Loucy (cell line): Measurements from ENCODE around the gene ADCY5.

Experiments
- H2AFZ ChIP-seq: fragments of 200-600 bp; sonication (generic); 2 replicates; pipeline ENCODE4 v1.6.0; 2016; ENCODE audit warnings: antibody characterized with exemption, mild to moderate bottlenecking, low read length, moderate library complexity
- H3F3A ChIP-seq: fragments of 200-600 bp; 2 replicates; pipeline ENCODE4 v1.6.0; 2016; ENCODE audit warnings: antibody characterized with exemption, low read depth, mild to moderate bottlenecking
- H3K27me3 ChIP-seq: fragments of 200-600 bp; sonication (generic); 2 replicates; pipeline ENCODE4 v1.6.1; 2014; ENCODE audit warnings: low read length, mild to moderate bottlenecking; ENCODE audit not compliant: insufficient read depth, poor library complexity, severe bottlenecking
- H3K36me3 ChIP-seq: fragments of 200-600 bp; sonication (generic); 2 replicates; pipeline ENCODE4 v1.6.1; 2016; ENCODE audit warnings: low read length; ENCODE audit not compliant: insufficient read depth
- H3K4me1 ChIP-seq: fragments of 200-600 bp; sonication (generic); 2 replicates; pipeline ENCODE4 v1.5.1; 2014; ENCODE audit warnings: low read length, mild to moderate bottlenecking; ENCODE audit not compliant: insufficient read depth, poor library complexity, severe bottlenecking
- H3K4me2 ChIP-seq: fragments of 200-600 bp; sonication (generic); 2 replicates; pipeline ENCODE4 v1.6.0; 2014; ENCODE audit warnings: antibody characterized with exemption, low read length, low read depth, mild to moderate bottlenecking; ENCODE audit not compliant: poor library complexity, severe bottlenecking
- H3K4me3 ChIP-seq: fragments of 200-600 bp; sonication (generic); 2 replicates; pipeline ENCODE4 v1.5.1; 2014; ENCODE audit warnings: low read length, mild to moderate bottlenecking, mixed read lengths; ENCODE audit not compliant: poor library complexity, severe bottlenecking
- H3K79me2 ChIP-seq: fragments of 200-600 bp; sonication (generic); 2 replicates; pipeline ENCODE4 v1.6.1; 2014; ENCODE audit warnings: low read length; ENCODE audit not compliant: insufficient read depth
- H3K9ac ChIP-seq: fragments of 200-600 bp; sonication (generic); 2 replicates; pipeline ENCODE4 v1.6.0; 2014; ENCODE audit warnings: mild to moderate bottlenecking, low read depth, low read length, moderate library complexity; ENCODE audit not compliant: poor library complexity, severe bottlenecking
- H3K9me2 ChIP-seq: fragments of 200-600 bp; sonication (generic); replicated peaks from 2 replicates; pipeline ENCODE4 v1.6.1; 2016; ENCODE audit warnings: low read depth, low read length, mixed read lengths
- H3K9me3 ChIP-seq: fragments of 200-600 bp; sonication (generic); 2 replicates; pipeline ENCODE4 v1.6.1; 2014; ENCODE audit warnings: mild to moderate bottlenecking, antibody characterized with exemption, low read length, low read depth; ENCODE audit not compliant: insufficient read depth
- H4K20me1 ChIP-seq: fragments of 200-600 bp; sonication (generic); 2 replicates; pipeline ENCODE4 v1.6.0; 2014; ENCODE audit warnings: antibody characterized with exemption, low read length, mild to moderate bottlenecking; ENCODE audit not compliant: insufficient read depth, poor library complexity, severe bottlenecking
- EZH2phosphoT487 ChIP-seq: fragments of 200-600 bp; IDR thresholded peaks from 2 replicates; pipeline ENCODE4 v1.6.1; 2018; ENCODE audit warnings: antibody characterized with exemption, mild to moderate bottlenecking, moderate library complexity, borderline replicate concordance
- TF ChIP-seq, protein P1 (sequence below): fragments of 200-600 bp; sonication (generic); conservative IDR thresholded peaks from 2 replicates; pipeline ENCODE4 v1.5.1; 2014; ENCODE audit warnings: mild to moderate bottlenecking, antibody characterized with exemption, low read length

Gene ADCY5

DNA sequence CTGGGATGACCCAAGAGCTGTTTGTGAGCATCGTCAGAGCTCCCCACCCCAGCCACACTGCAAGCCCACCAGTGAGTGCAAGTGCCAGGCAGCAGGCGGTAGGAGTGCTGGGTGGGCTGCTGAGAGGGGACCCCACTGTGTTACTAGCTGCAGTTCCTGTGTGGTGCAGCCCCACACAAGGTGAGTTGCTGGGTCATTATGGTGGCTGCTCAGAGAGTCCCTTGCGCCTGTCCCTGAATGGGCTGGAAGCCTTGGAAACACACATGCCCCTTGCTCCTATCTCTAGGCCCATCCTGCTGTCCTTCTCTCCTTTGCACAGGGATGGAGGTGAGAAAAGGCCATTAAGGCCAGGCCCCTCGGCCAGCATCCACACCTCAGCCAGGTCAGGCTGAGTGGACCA, 163.4 kb downstream of the ADCY5 start:
- Histone ChIP-seq H3K79me2 (no peaks in the 10 kb centered on the region), H3F3A (no peaks in the 10 kb centered on the region), H3K27me3 (no peaks in the 10 kb centered on the region), H3K4me3 (no peak overlapping the region), H3K36me3 (no peaks in the 10 kb centered on the region), H3K9me3 (no peaks in the 10 kb centered on the region), H3K4me1 (no peaks in the 10 kb centered on the region), H3K9me2 (no peaks in the 10 kb centered on the region), H3K9ac (no peak overlapping the region), H4K20me1 (no peaks in the 10 kb centered on the region), H2AFZ (no peak overlapping the region), H3K4me2 (no peak overlapping the region)
- no peak for TF ChIP-seq EZH2phosphoT487
- TF ChIP-seq, protein P1, sequence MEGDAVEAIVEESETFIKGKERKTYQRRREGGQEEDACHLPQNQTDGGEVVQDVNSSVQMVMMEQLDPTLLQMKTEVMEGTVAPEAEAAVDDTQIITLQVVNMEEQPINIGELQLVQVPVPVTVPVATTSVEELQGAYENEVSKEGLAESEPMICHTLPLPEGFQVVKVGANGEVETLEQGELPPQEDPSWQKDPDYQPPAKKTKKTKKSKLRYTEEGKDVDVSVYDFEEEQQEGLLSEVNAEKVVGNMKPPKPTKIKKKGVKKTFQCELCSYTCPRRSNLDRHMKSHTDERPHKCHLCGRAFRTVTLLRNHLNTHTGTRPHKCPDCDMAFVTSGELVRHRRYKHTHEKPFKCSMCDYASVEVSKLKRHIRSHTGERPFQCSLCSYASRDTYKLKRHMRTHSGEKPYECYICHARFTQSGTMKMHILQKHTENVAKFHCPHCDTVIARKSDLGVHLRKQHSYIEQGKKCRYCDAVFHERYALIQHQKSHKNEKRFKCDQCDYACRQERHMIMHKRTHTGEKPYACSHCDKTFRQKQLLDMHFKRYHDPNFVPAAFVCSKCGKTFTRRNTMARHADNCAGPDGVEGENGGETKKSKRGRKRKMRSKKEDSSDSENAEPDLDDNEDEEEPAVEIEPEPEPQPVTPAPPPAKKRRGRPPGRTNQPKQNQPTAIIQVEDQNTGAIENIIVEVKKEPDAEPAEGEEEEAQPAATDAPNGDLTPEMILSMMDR: no peak

DNA sequence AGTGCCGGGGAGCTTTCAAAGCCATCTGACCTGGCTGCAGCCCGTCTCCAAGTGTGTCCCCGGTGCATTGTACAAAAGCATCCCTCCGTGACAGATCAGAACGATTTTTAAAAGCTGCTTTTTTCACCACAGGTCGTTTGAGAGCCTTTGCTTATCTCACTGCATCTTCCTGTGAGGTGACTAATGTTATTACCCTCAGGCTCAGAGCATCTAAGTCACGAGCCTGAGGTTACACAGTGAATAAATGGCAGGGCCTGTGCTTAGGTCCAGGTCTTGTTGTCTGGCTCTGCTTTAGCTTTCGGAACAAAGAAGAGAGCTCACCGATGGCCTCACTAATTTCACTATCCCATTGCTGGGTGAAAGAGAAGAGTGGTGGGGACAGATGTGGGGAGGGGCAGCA, 163.8 kb downstream of the ADCY5 start:
- no peaks in the 10 kb centered on the region for H3K36me3 ChIP-seq
- no peaks in the 10 kb centered on the region for H3K4me1 ChIP-seq
- no peak for TF ChIP-seq EZH2phosphoT487
- TF ChIP-seq, protein P1: no peak
- no peaks in the 10 kb centered on the region for H3K9me2 ChIP-seq
- no peaks in the 10 kb centered on the region for H3K79me2 ChIP-seq
- no peaks in the 10 kb centered on the region for H3K9me3 ChIP-seq
- H4K20me1 ChIP-seq: no peaks in the 10 kb centered on the region
- H3K4me3 ChIP-seq: no peak overlapping the region
- H3K27me3 ChIP-seq: no peaks in the 10 kb centered on the region
- H3K9ac ChIP-seq: no peak overlapping the region
- H2AFZ ChIP-seq: no peak overlapping the region
- H3K4me2 ChIP-seq: no peak overlapping the region
- no peaks in the 10 kb centered on the region for H3F3A ChIP-seq

DNA sequence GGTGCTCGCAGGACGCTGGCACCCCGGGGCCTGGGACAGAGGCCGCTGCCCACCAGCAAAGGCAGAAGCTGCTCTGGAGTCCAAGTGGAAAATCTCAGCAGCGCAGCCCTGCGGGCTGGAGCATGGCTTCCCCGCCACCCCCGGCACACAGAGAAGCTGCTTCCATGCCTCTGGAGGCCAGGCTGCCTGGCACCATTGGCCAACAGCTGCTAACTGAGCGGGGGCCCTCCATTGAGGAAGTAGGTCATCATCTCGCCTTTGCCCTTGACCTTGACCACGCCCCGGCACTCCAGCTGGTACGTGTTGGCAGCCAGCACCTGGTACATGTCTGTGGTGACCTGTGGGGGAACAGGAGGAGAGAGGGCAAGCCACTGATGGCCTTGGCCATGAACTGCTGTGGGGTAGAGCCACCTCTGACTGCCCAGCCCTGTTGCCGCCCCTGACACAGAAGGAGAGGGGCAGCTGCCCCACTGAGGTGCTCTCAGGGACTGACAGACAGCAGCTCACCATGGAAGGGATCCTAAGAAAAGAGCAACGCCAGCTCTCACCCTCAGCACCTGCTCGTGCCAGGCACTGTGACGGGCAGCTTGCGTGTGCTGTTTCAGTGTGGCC, 164.4 kb downstream of the ADCY5 start:
- no peak overlapping the region for H3K9ac ChIP-seq

More for the DNA sequence above, 164.4 kb downstream of the ADCY5 start:
- no peaks in the 10 kb centered on the region for H3K9me3 ChIP-seq
- H3K79me2 ChIP-seq: no peaks in the 10 kb centered on the region
- H4K20me1 ChIP-seq: no peaks in the 10 kb centered on the region
- H3K9me2 ChIP-seq: no peaks in the 10 kb centered on the region
- no peaks in the 10 kb centered on the region for H3K27me3 ChIP-seq
- no peaks in the 10 kb centered on the region for H3K4me1 ChIP-seq
- TF ChIP-seq EZH2phosphoT487: no peak
- TF ChIP-seq, protein P1: no peak
- H3K36me3 ChIP-seq: no peaks in the 10 kb centered on the region
- H3K4me3 ChIP-seq: no peak overlapping the region
- H3K4me2 ChIP-seq: no peak overlapping the region
- no peaks in the 10 kb centered on the region for H3F3A ChIP-seq
- no peak overlapping the region for H2AFZ ChIP-seq
